Astrocyte (in vitro differentiated cells and primary cell): ENCODE data around the gene ZFHX3. TPM values are rescaled to one million over a fixed set of nuclear protein-coding genes. Genes with fewer than 3 reads are reported as not detected.

Experiments
- DNase-seq: peaks from one replicate; pipeline ENCODE4 v3.0.0-alpha.2; 2010; ENCODE audit warnings: low read depth
- FAIRE-seq: peaks from 2 replicates; lab custom pipeline; 2011; peaks lifted over from hg19 to GRCh38; lab: Jason Lieb, UNC
- H2AFZ ChIP-seq: 2 replicates; pipeline ENCODE4 v1.6.0; 2012; ENCODE audit warnings: low read depth, low read length, inconsistent platforms
- H3K27ac ChIP-seq: 2 replicates; pipeline ENCODE4 v1.5.1; 2011; ENCODE audit warnings: low read depth, low read length, inconsistent platforms
- H3K27me3 ChIP-seq: 2 replicates; pipeline ENCODE4 v1.6.0; 2011; ENCODE audit warnings: low read length, inconsistent platforms; ENCODE audit not compliant: insufficient read depth
- H3K36me3 ChIP-seq: 2 replicates; pipeline ENCODE4 v1.5.1; 2011; ENCODE audit warnings: low read length, inconsistent platforms; ENCODE audit not compliant: insufficient read depth
- H3K4me1 ChIP-seq: 2 replicates; pipeline ENCODE4 v1.5.1; 2011; ENCODE audit warnings: low read length, inconsistent platforms; ENCODE audit not compliant: insufficient read depth
- H3K4me2 ChIP-seq: 2 replicates; pipeline ENCODE4 v1.6.0; 2012; ENCODE audit warnings: low read length, inconsistent platforms
- H3K4me3 ChIP-seq: 2 replicates; pipeline ENCODE4 v1.5.1; 2011; ENCODE audit warnings: low read depth, mild to moderate bottlenecking, low read length, inconsistent platforms; ENCODE audit not compliant: insufficient read depth
- H3K79me2 ChIP-seq: 2 replicates; pipeline ENCODE4 v1.6.0; 2012; ENCODE audit warnings: mild to moderate bottlenecking, low read length, inconsistent platforms; ENCODE audit not compliant: insufficient read depth
- H3K9ac ChIP-seq: 2 replicates; pipeline ENCODE4 v1.6.0; 2012; ENCODE audit warnings: mild to moderate bottlenecking, low read length, inconsistent platforms
- H3K9me3 ChIP-seq: 2 replicates; pipeline ENCODE4 v1.5.1; 2012; ENCODE audit warnings: low read depth, mild to moderate bottlenecking, low read length, inconsistent platforms; ENCODE audit not compliant: insufficient read depth
- H4K20me1 ChIP-seq: 2 replicates; pipeline ENCODE4 v1.6.0; 2012; ENCODE audit warnings: low read length, inconsistent platforms; ENCODE audit not compliant: insufficient read depth
- H3K27ac Mint-ChIP-seq: one replicate; pipeline ENCODE4 v1.8.0; 2021; ENCODE audit warnings: mild to moderate bottlenecking, mixed read lengths; ENCODE audit not compliant: unreplicated experiment
- H3K27me3 Mint-ChIP-seq: one replicate; pipeline ENCODE4 v1.8.0; 2021; ENCODE audit warnings: low read depth, mixed read lengths; ENCODE audit not compliant: unreplicated experiment
- H3K36me3 Mint-ChIP-seq: one replicate; pipeline ENCODE4 v1.8.0; 2021; ENCODE audit warnings: low read depth, mixed read lengths; ENCODE audit not compliant: unreplicated experiment
- H3K4me1 Mint-ChIP-seq: one replicate; pipeline ENCODE4 v1.8.0; 2021; ENCODE audit warnings: low read depth, mixed read lengths; ENCODE audit not compliant: unreplicated experiment
- H3K4me3 Mint-ChIP-seq: one replicate; pipeline ENCODE4 v1.8.0; 2021; ENCODE audit warnings: mild to moderate bottlenecking, moderate library complexity, mixed read lengths; ENCODE audit not compliant: unreplicated experiment
- H3K9me3 Mint-ChIP-seq: one replicate; pipeline ENCODE4 v1.8.0; 2021; ENCODE audit warnings: mild to moderate bottlenecking, mixed read lengths; ENCODE audit not compliant: unreplicated experiment
- EZH2 ChIP-seq: IDR thresholded peaks from 2 replicates; pipeline ENCODE4 v1.6.1; 2012; ENCODE audit warnings: mild to moderate bottlenecking, low read length, inconsistent platforms; ENCODE audit not compliant: insufficient read depth
- total RNA-seq: library from RNA; stranded (reverse); gene quantifications from 2 replicates; pipeline ENCODE4 v1.2.1, GENCODE V29; 2021
- TF ChIP-seq, protein P1 (sequence below): IDR thresholded peaks from 2 replicates; pipeline ENCODE4 v1.5.1; 2011; ENCODE audit warnings: low read depth, mild to moderate bottlenecking, inconsistent platforms, low read length, moderate library complexity; ENCODE audit not compliant: insufficient read depth

The ZFHX3 gene
- total RNA-seq, 1 donor from 2014 or later, result 19.7 TPM

DNA sequence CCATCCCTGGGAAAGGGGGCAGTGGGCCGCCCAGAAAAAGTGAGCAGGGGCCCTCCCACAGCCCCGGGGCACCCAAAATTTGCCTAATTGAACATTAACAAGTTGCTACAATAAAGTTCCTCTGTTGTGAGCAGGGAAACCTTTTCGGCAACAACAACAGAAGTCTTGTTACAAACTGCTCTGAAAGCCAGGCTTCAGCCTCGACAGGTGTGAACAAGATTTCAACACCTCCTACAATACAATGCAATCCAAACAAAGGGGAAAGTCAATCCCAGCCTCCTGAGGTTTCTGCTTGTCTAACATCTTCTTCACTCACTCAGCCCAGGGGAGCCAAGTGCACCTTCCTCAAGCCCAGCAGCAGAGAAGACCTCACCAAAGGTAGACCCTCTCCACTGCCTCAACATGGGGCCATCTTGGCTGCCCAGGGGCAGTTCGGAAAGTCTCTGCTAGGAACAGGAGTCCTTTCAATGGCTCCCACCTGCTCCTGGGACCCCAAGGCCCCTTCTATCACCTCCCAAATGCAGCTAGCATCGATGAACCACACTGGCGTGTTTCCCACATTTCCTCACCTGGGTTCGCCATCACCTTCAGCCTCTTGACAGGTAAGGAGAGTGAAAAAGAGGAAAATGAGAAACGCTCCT, 19.1 kb downstream of the ZFHX3 start:
- no peak overlapping the region for H3K4me3 Mint-ChIP-seq
- H3K79me2 ChIP-seq, result peaks cover 93% of the 10 kb centered on the region

DNA sequence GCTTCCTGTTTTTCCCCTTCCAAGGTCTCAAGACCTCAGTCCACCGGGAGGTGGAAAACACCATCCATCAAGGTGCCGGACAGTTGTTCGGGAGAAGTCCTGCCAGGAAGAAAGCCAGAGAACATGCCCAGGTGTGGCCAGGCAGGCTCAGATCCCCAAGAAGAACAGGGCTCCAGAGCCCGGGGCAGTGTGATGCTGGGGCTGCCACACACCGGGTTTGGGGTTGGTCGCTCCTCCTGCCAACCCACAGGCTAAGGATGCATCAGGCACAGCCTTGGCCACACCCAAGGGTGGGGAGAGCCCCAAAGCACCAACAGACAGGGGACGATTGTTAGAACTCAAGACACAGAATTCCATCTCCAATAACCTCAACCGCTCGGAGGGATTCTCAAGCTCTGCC, 19.7 kb downstream of the ZFHX3 start:
- H3K9ac ChIP-seq, result no peak overlapping the region
- H3K9me3 ChIP-seq, result no peaks in the 10 kb centered on the region
- H3K27me3 Mint-ChIP-seq, result peaks cover 22% of the 10 kb centered on the region
- FAIRE-seq (no peak), DNase-seq (no peak)
- no peaks in the 10 kb centered on the region for H3K9me3 Mint-ChIP-seq
- H3K36me3 ChIP-seq, result no peaks in the 10 kb centered on the region
- no peaks in the 10 kb centered on the region for H3K27me3 ChIP-seq
- no peak overlapping the region for H2AFZ ChIP-seq
- no peak overlapping the region for H3K4me2 ChIP-seq
- no peak overlapping the region for H3K4me3 ChIP-seq
- peaks cover 13% of the 10 kb centered on the region for H3K36me3 Mint-ChIP-seq
- peaks cover 95% of the 10 kb centered on the region for H3K79me2 ChIP-seq
- H3K27ac ChIP-seq, result no peak overlapping the region
- H3K4me3 Mint-ChIP-seq, result no peak overlapping the region
- H3K4me1 ChIP-seq, result peaks cover 16% of the 10 kb centered on the region
- H3K27ac Mint-ChIP-seq, result no peak overlapping the region
- TF ChIP-seq, protein P1, sequence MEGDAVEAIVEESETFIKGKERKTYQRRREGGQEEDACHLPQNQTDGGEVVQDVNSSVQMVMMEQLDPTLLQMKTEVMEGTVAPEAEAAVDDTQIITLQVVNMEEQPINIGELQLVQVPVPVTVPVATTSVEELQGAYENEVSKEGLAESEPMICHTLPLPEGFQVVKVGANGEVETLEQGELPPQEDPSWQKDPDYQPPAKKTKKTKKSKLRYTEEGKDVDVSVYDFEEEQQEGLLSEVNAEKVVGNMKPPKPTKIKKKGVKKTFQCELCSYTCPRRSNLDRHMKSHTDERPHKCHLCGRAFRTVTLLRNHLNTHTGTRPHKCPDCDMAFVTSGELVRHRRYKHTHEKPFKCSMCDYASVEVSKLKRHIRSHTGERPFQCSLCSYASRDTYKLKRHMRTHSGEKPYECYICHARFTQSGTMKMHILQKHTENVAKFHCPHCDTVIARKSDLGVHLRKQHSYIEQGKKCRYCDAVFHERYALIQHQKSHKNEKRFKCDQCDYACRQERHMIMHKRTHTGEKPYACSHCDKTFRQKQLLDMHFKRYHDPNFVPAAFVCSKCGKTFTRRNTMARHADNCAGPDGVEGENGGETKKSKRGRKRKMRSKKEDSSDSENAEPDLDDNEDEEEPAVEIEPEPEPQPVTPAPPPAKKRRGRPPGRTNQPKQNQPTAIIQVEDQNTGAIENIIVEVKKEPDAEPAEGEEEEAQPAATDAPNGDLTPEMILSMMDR, result no peak
- no peak for TF ChIP-seq EZH2
- peaks cover 88% of the 10 kb centered on the region for H4K20me1 ChIP-seq
- peaks cover 23% of the 10 kb centered on the region for H3K4me1 Mint-ChIP-seq

More for the DNA sequence above, 19.1 kb downstream of the ZFHX3 start:
- Histone ChIP-seq H3K27me3 (no peaks in the 10 kb centered on the region), H3K9me3 (no peaks in the 10 kb centered on the region), H3K4me2 (no peak overlapping the region), H2AFZ (no peak overlapping the region), H3K4me3 (no peak overlapping the region), H3K9ac (no peak overlapping the region), H4K20me1 (peaks cover 89% of the 10 kb centered on the region), H3K36me3 (no peaks in the 10 kb centered on the region), H3K4me1 (peaks cover 20% of the 10 kb centered on the region), H3K27ac (no peak overlapping the region)
- DNase-seq (no peak), FAIRE-seq (no peak)
- Mint-ChIP-seq H3K9me3 (no peaks in the 10 kb centered on the region), H3K27ac (no peak overlapping the region), H3K4me1 (peaks cover 27% of the 10 kb centered on the region), H3K27me3 (peaks cover 22% of the 10 kb centered on the region), H3K36me3 (peaks cover 10% of the 10 kb centered on the region)
- TF ChIP-seq, protein P1, result no peak
- TF ChIP-seq EZH2, result no peak

DNA sequence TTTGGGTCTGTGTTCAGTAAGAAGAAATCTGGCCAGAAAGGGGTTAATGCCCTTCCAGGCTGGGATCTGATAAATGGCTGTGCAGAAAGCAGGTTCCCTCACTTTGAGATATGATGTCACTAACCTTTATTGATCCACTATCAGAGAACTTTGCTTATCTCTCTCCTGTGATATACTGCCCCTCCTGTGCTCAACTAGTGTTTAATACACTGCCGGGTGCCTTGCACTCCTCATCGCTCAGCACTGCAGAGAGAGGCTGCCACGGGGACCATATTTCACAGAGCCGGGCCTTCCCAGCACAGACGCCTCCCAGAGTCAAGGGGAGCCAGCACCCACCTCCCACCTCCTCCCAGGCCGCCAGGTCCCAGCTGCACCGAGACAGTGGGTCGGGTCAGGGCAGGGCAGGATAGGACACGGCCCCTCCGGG, 20.2 kb downstream of the ZFHX3 start:
- H2AFZ ChIP-seq, result no peak overlapping the region
- no peaks in the 10 kb centered on the region for H3K9me3 ChIP-seq
- Mint-ChIP-seq H3K4me3 (no peak overlapping the region), H3K9me3 (no peaks in the 10 kb centered on the region), H3K27ac (no peak overlapping the region), H3K36me3 (peaks cover 13% of the 10 kb centered on the region), H3K27me3 (peaks cover 22% of the 10 kb centered on the region), H3K4me1 (peaks cover 17% of the 10 kb centered on the region)
- TF ChIP-seq EZH2, result no peak
- TF ChIP-seq, protein P1, result no peak
- H3K9ac ChIP-seq, result no peak overlapping the region
- H3K4me3 ChIP-seq, result no peak overlapping the region
- peaks cover 83% of the 10 kb centered on the region for H4K20me1 ChIP-seq
- no peak for FAIRE-seq
- no peak overlapping the region for H3K27ac ChIP-seq
- H3K79me2 ChIP-seq, result peaks cover 94% of the 10 kb centered on the region
- no peak overlapping the region for H3K4me2 ChIP-seq
- no peak for DNase-seq
- H3K36me3 ChIP-seq, result no peaks in the 10 kb centered on the region
- no peaks in the 10 kb centered on the region for H3K27me3 ChIP-seq
- peaks cover 11% of the 10 kb centered on the region for H3K4me1 ChIP-seq
